NCI-H774 (cell line): ENCODE results near the gene IGFBP1.

Experiments
- DNase-seq: peaks from one replicate; lab custom pipeline; 2025; lab: John Stamatoyannopoulos, UW

The IGFBP1 gene

GRCh38 chr7:45881280-45881758 is 7.0 kb upstream of the IGFBP1 start:
- no peak for DNase-seq

- DNase-seq, result no peak
Measured at GRCh38 chr7:45881759-45882464, 6.4 kb upstream of the IGFBP1 start.

GRCh38 chr7:45882465-45882810 is 5.8 kb upstream of the IGFBP1 start:
- DNase-seq, result peak; percentile 87

GRCh38 chr7:45884136-45884535 is 4.2 kb upstream of the IGFBP1 start:
- DNase-seq, result no peak

GRCh38 chr7:45885264-45885882 is 2.9 kb upstream of the IGFBP1 start:
- no peak for DNase-seq

- no peak for DNase-seq
Measured at GRCh38 chr7:45886931-45887667, 1.2 kb upstream of the IGFBP1 start.

GRCh38 chr7:45888993-45889366 is 692 bp downstream of the IGFBP1 start:
- no peak for DNase-seq

- DNase-seq, result no peak
Measured at GRCh38 chr7:45889367-45890067, 1.2 kb downstream of the IGFBP1 start.

- DNase-seq, result no peak
Measured at GRCh38 chr7:45890125-45890901, 2.0 kb downstream of the IGFBP1 start.

- DNase-seq, result peak; percentile 27
Measured at GRCh38 chr7:45890902-45891461, 2.7 kb downstream of the IGFBP1 start.

- no peak for DNase-seq
Measured at GRCh38 chr7:45891462-45892402, 3.4 kb downstream of the IGFBP1 start.

- no peak for DNase-seq
Measured at GRCh38 chr7:45892407-45893035, 4.2 kb downstream of the IGFBP1 start.

GRCh38 chr7:45893374-45893995 is 5.2 kb downstream of the IGFBP1 start:
- no peak for DNase-seq

- no peak for DNase-seq
Measured at GRCh38 chr7:45893996-45894664, 5.8 kb downstream of the IGFBP1 start.

GRCh38 chr7:45894665-45895062 is 6.4 kb downstream of the IGFBP1 start:
- no peak for DNase-seq

- no peak for DNase-seq
Measured at GRCh38 chr7:45897042-45897690, 8.9 kb downstream of the IGFBP1 start.

- DNase-seq, result no peak
Measured at GRCh38 chr7:45898222-45898621, 9.9 kb downstream of the IGFBP1 start.

- no peak for DNase-seq
Measured at GRCh38 chr7:45901566-45901965, 13.3 kb downstream of the IGFBP1 start.
